GM12878 (cell line): ENCODE results near the gene IRF7. TPM values are rescaled to one million over a fixed set of nuclear protein-coding genes. Genes with fewer than 3 reads are reported as not detected.

ENCODE experiments used
- microRNA counts: library from miRNA; unstranded; fragments of <30 nt; microRNA quantifications from one replicate; lab custom pipeline; 2016
- microRNA-seq: library from miRNA; unstranded; fragments of <30 nt; microRNA quantifications from one replicate; pipeline ENCODE4, GENCODE V29; 2018
- polyA plus RNA-seq, 11 experiments: library from polyadenylated mRNA; depleted of rRNA in 4 of 11; unstranded in 6 of 11; stranded (reverse) in 5 of 11; fragments of >200 nt; fragmentation: Nextera tagmentation in 4 of 11; fragmentation: Illumina TruSeq in 1 of 11; extraction: Ambion mirVana in 4 of 11; extraction: Trizol in 1 of 11; gene quantifications; 1 replicate in 1 of 11; 2 replicates in 10 of 11; pipeline versions ENCODE4 v1.2.1 to v1.2.3, GENCODE V29; 2011 to 2016; ENCODE audit warnings: inconsistent platforms in 2 of 11, missing spikeins in 2 of 11, low read depth in 1 of 11
- small RNA-seq: library from RNA; depleted of rRNA; stranded (forward); fragments of <200 nt; gene quantifications from one replicate; pipeline ENCODE3, GENCODE V24; 2014
- total RNA-seq, 4 experiments: library from RNA; depleted of rRNA in 3 of 4; stranded (reverse); fragments of >200 nt in 3 of 4; fragmentation: Illumina TruSeq in 1 of 4; extraction: Trizol in 1 of 4; gene quantifications; 2 replicates each; pipeline versions ENCODE4 v1.2.1 to v1.2.3, GENCODE V29; 2013 to 2021

IRF7 gene
- total and polyA plus RNA-seq, 10 of the 15 experiments (the other 5 are each of a cell fraction or from before 2014, with no cell fraction given) = 4.4 to 141 (median 67.6) TPM

MicroRNA genes within 50 kb of the gene (microRNA counts, 767-probe panel; counts per million panel counts)
- 2,553 counts per million, percentile 84 among the panel's probes with 10 or more counts for microRNA hsa-miR-210 (lab: Ali Mortazavi, UCI)

Small RNA genes within 50 kb of the gene (microRNA-seq; reads per million reads assigned to microRNA genes)
- 808 reads per million, percentile 88 among the genes with 10 or more reads in this experiment for gene MIR210

Small RNA genes within 50 kb of the gene (small RNA-seq; reads per million reads assigned to genes)
- 439 reads per million, percentile 99 among the genes with 10 or more reads in this experiment for gene MIR210

Other genes starting within 250 kb of the IRF7 start
Only the 7 nearest of the 28 such genes appear.
- gene LRRC56, start 78.4 kb downstream of the IRF7 start, total RNA-seq (2014; rRNA removed) = 0.60 and 0.79 TPM in 2 replicates
- gene LRRC56, start 78.4 kb downstream of the IRF7 start, total RNA-seq (2014; rRNA removed; fragmentation: Illumina TruSeq; extraction: Trizol) = 0.41 and 0.45 TPM in 2 replicates
- gene LRRC56, start 78.4 kb downstream of the IRF7 start, total RNA-seq (2021) = 1.7 and 1.9 TPM in 2 replicates
- 0.37 and 0.75 TPM in 2 replicates for gene LRRC56, start 78.4 kb downstream of the IRF7 start, polyA plus RNA-seq (2011; rRNA removed)
- gene LRRC56, start 78.4 kb downstream of the IRF7 start, polyA plus RNA-seq (2014; fragmentation: Illumina TruSeq; extraction: Trizol) = 0.19 TPM in 1 of 2 replicates, not detected in the other
- under 1 TPM in 1 of 2 experiments, not detected in 1; 0.02 TPM for gene LRRC56, start 78.4 kb downstream of the IRF7 start, polyA plus RNA-seq (2014; fragmentation: Nextera tagmentation; extraction: Ambion mirVana)
- 1.6 and 1.9 TPM in 2 replicates for gene LRRC56, start 78.4 kb downstream of the IRF7 start, polyA plus RNA-seq (2014; rRNA removed)
- gene LRRC56, start 78.4 kb downstream of the IRF7 start, polyA plus RNA-seq (2016; fragmentation: Nextera tagmentation; extraction: Ambion mirVana) = 1 to 10 TPM in 1 of 2 experiments, under 1 TPM in 1; 0.62 to 1.0 TPM
- 2.1 and 3.8 TPM in 2 replicates for gene LMNTD2, start 55.2 kb downstream of the IRF7 start, total RNA-seq (2014; rRNA removed)
- gene LMNTD2, start 55.2 kb downstream of the IRF7 start, total RNA-seq (2014; rRNA removed; fragmentation: Illumina TruSeq; extraction: Trizol) = 0.45 and 0.83 TPM in 2 replicates
- gene LMNTD2, start 55.2 kb downstream of the IRF7 start, total RNA-seq (2021) = 2.8 and 3.3 TPM in 2 replicates
- 0.99 and 1.2 TPM in 2 replicates for gene LMNTD2, start 55.2 kb downstream of the IRF7 start, polyA plus RNA-seq (2011; rRNA removed)
- gene LMNTD2, start 55.2 kb downstream of the IRF7 start, polyA plus RNA-seq (2014; fragmentation: Illumina TruSeq; extraction: Trizol) = 0.22 TPM in 1 of 2 replicates, not detected in the other
- not detected for gene LMNTD2, start 55.2 kb downstream of the IRF7 start, polyA plus RNA-seq (2014; fragmentation: Nextera tagmentation; extraction: Ambion mirVana)
- 3.5 and 4.1 TPM in 2 replicates for gene LMNTD2, start 55.2 kb downstream of the IRF7 start, polyA plus RNA-seq (2014; rRNA removed)
- 1 to 10 TPM in 1 of 2 experiments, under 1 TPM in 1; 0.88 to 1.4 TPM for gene LMNTD2, start 55.2 kb downstream of the IRF7 start, polyA plus RNA-seq (2016; fragmentation: Nextera tagmentation; extraction: Ambion mirVana)
- 17.8 and 19.0 TPM in 2 replicates for gene RASSF7, start 55.0 kb downstream of the IRF7 start, total RNA-seq (2014; rRNA removed)
- gene RASSF7, start 55.0 kb downstream of the IRF7 start, total RNA-seq (2014; rRNA removed; fragmentation: Illumina TruSeq; extraction: Trizol) = 2.8 and 3.0 TPM in 2 replicates
- gene RASSF7, start 55.0 kb downstream of the IRF7 start, total RNA-seq (2021) = 15.1 and 16.8 TPM in 2 replicates
- 3.4 and 9.6 TPM in 2 replicates for gene RASSF7, start 55.0 kb downstream of the IRF7 start, polyA plus RNA-seq (2011; rRNA removed)
- gene RASSF7, start 55.0 kb downstream of the IRF7 start, polyA plus RNA-seq (2014; fragmentation: Illumina TruSeq; extraction: Trizol) = 0.16 and 1.1 TPM in 2 replicates
- gene RASSF7, start 55.0 kb downstream of the IRF7 start, polyA plus RNA-seq (2014; fragmentation: Nextera tagmentation; extraction: Ambion mirVana) = 1 to 10 TPM in 1 of 2 experiments, under 1 TPM in 1; 0.39 to 1.0 TPM
- gene RASSF7, start 55.0 kb downstream of the IRF7 start, polyA plus RNA-seq (2014; rRNA removed) = 21.0 and 26.4 TPM in 2 replicates
- 10 to 100 TPM; 22.2 to 29.7 TPM for gene RASSF7, start 55.0 kb downstream of the IRF7 start, polyA plus RNA-seq (2016; fragmentation: Nextera tagmentation; extraction: Ambion mirVana)
- gene PHRF1, start 39.5 kb downstream of the IRF7 start, total RNA-seq (2014; rRNA removed) = 19.2 and 22.0 TPM in 2 replicates
- gene PHRF1, start 39.5 kb downstream of the IRF7 start, total RNA-seq (2014; rRNA removed; fragmentation: Illumina TruSeq; extraction: Trizol) = 8.8 and 11.1 TPM in 2 replicates
- 39.4 and 43.5 TPM in 2 replicates for gene PHRF1, start 39.5 kb downstream of the IRF7 start, total RNA-seq (2021)
- 4.9 and 11.7 TPM in 2 replicates for gene PHRF1, start 39.5 kb downstream of the IRF7 start, polyA plus RNA-seq (2011; rRNA removed)
- gene PHRF1, start 39.5 kb downstream of the IRF7 start, polyA plus RNA-seq (2014; fragmentation: Illumina TruSeq; extraction: Trizol) = 2.4 and 8.0 TPM in 2 replicates
- gene PHRF1, start 39.5 kb downstream of the IRF7 start, polyA plus RNA-seq (2014; fragmentation: Nextera tagmentation; extraction: Ambion mirVana) = under 1 TPM; 0.13 to 0.42 TPM
- gene PHRF1, start 39.5 kb downstream of the IRF7 start, polyA plus RNA-seq (2014; rRNA removed) = 23.4 and 28.2 TPM in 2 replicates
- gene PHRF1, start 39.5 kb downstream of the IRF7 start, polyA plus RNA-seq (2016; fragmentation: Nextera tagmentation; extraction: Ambion mirVana) = 10 to 100 TPM; 18.5 to 21.7 TPM
- 0.05 TPM in 1 of 2 replicates, not detected in the other for gene CDHR5, start 9.0 kb upstream of the IRF7 start, total RNA-seq (2014; rRNA removed)
- gene CDHR5, start 9.0 kb upstream of the IRF7 start, total RNA-seq (2014; rRNA removed; fragmentation: Illumina TruSeq; extraction: Trizol) = not detected in 2 replicates
- gene CDHR5, start 9.0 kb upstream of the IRF7 start, total RNA-seq (2021) = 0.40 TPM in 1 of 2 replicates, not detected in the other
- gene CDHR5, start 9.0 kb upstream of the IRF7 start, polyA plus RNA-seq (2011; rRNA removed) = not detected in 2 replicates
- not detected in 2 replicates for gene CDHR5, start 9.0 kb upstream of the IRF7 start, polyA plus RNA-seq (2014; fragmentation: Illumina TruSeq; extraction: Trizol)
- not detected for gene CDHR5, start 9.0 kb upstream of the IRF7 start, polyA plus RNA-seq (2014; fragmentation: Nextera tagmentation; extraction: Ambion mirVana)
- gene CDHR5, start 9.0 kb upstream of the IRF7 start, polyA plus RNA-seq (2014; rRNA removed) = 0.06 TPM in 1 of 2 replicates, not detected in the other
- not detected for gene CDHR5, start 9.0 kb upstream of the IRF7 start, polyA plus RNA-seq (2016; fragmentation: Nextera tagmentation; extraction: Ambion mirVana)
- not detected in 2 replicates for gene SCT, start 11.2 kb upstream of the IRF7 start, total RNA-seq (2014; rRNA removed)
- gene SCT, start 11.2 kb upstream of the IRF7 start, total RNA-seq (2014; rRNA removed; fragmentation: Illumina TruSeq; extraction: Trizol) = not detected in 2 replicates
- gene SCT, start 11.2 kb upstream of the IRF7 start, total RNA-seq (2021) = not detected in 2 replicates
- not detected in 2 replicates for gene SCT, start 11.2 kb upstream of the IRF7 start, polyA plus RNA-seq (2011; rRNA removed)
- gene SCT, start 11.2 kb upstream of the IRF7 start, polyA plus RNA-seq (2014; fragmentation: Illumina TruSeq; extraction: Trizol) = not detected in 2 replicates
- gene SCT, start 11.2 kb upstream of the IRF7 start, polyA plus RNA-seq (2014; fragmentation: Nextera tagmentation; extraction: Ambion mirVana) = not detected
- gene SCT, start 11.2 kb upstream of the IRF7 start, polyA plus RNA-seq (2014; rRNA removed) = not detected in 2 replicates
- not detected for gene SCT, start 11.2 kb upstream of the IRF7 start, polyA plus RNA-seq (2016; fragmentation: Nextera tagmentation; extraction: Ambion mirVana)
- gene DRD4, start 21.3 kb upstream of the IRF7 start, total RNA-seq (2014; rRNA removed) = not detected in 2 replicates
- not detected in 2 replicates for gene DRD4, start 21.3 kb upstream of the IRF7 start, total RNA-seq (2014; rRNA removed; fragmentation: Illumina TruSeq; extraction: Trizol)
- 0.24 TPM in 1 of 2 replicates, not detected in the other for gene DRD4, start 21.3 kb upstream of the IRF7 start, total RNA-seq (2021)
- gene DRD4, start 21.3 kb upstream of the IRF7 start, polyA plus RNA-seq (2011; rRNA removed) = not detected in 2 replicates
- not detected in 2 replicates for gene DRD4, start 21.3 kb upstream of the IRF7 start, polyA plus RNA-seq (2014; fragmentation: Illumina TruSeq; extraction: Trizol)
- not detected for gene DRD4, start 21.3 kb upstream of the IRF7 start, polyA plus RNA-seq (2014; fragmentation: Nextera tagmentation; extraction: Ambion mirVana)
- not detected in 2 replicates for gene DRD4, start 21.3 kb upstream of the IRF7 start, polyA plus RNA-seq (2014; rRNA removed)
- not detected for gene DRD4, start 21.3 kb upstream of the IRF7 start, polyA plus RNA-seq (2016; fragmentation: Nextera tagmentation; extraction: Ambion mirVana)